Heart right ventricle (tissue), 16 donors: ENCODE data around the gene RNF13. TPM values are rescaled to one million over a fixed set of nuclear protein-coding genes. Genes with fewer than 3 reads are reported as not detected.
"Not testable (repeated sequence)": the region's sequence is repeated elsewhere in the genome, so short reads cannot be mapped to it uniquely, and the experiment has no call there.

Experiments used
- ATAC-seq, 8 donors: fragments of 200-7000 bp; cut with Tn5 transposase; one replicate each; pipeline ENCODE4 v1.9.1; 2020; ENCODE audit warnings: mild to moderate bottlenecking in 8 of 8, moderate library complexity in 8 of 8, moderate number of reproducible peaks in 1 of 8
- DNase-seq, 2 donors: peaks; one replicate each; pipeline ENCODE4 v3.0.0-alpha.2; 2020
- H3K27ac ChIP-seq, 10 donors: fragments of 200-600 bp; sonication (generic) in 2 of 10; one replicate each; pipeline versions ENCODE4 v1.5.0 to v1.8.0; 2020 to 2022; ENCODE audit warnings: mild to moderate bottlenecking in 3 of 10
- H3K27me3 ChIP-seq, 7 donors: fragments of 200-600 bp; one replicate each; pipeline ENCODE4 v1.8.0; 2021 to 2022; ENCODE audit warnings: mild to moderate bottlenecking in 2 of 7
- H3K36me3 ChIP-seq, 9 donors: fragments of 200-600 bp; sonication (generic) in 1 of 9; one replicate each; pipeline versions ENCODE4 v1.5.0 to v1.8.0; 2020 to 2022; ENCODE audit warnings: mild to moderate bottlenecking in 2 of 9
- H3K4me1 ChIP-seq, 9 donors: fragments of 200-600 bp; sonication (generic) in 1 of 9; one replicate each; pipeline versions ENCODE4 v1.5.0 to v1.8.0; 2020 to 2022; ENCODE audit warnings: mild to moderate bottlenecking in 4 of 9
- H3K4me3 ChIP-seq, 10 donors: fragments of 200-600 bp; sonication (generic) in 2 of 10; one replicate each; pipeline versions ENCODE4 v1.5.0 to v1.8.0; 2020 to 2022; ENCODE audit warnings: mild to moderate bottlenecking in 7 of 10, moderate library complexity in 2 of 10
- H3K9me3 ChIP-seq, 11 donors: fragments of 200-600 bp in 10 of 11; sonication (generic) in 2 of 11; one replicate each; pipeline versions ENCODE4 v1.5.0 to v1.8.0; 2013 to 2022; ENCODE audit warnings: mild to moderate bottlenecking in 2 of 11, control low read depth in 1 of 11, moderate library complexity in 1 of 11
- WGBS, 2 donors: extraction: QIAGEN DNeasy Blood & Tissue Kit; methylation state at CpG; one replicate each; pipeline ENCODE4 v1.1.7; 2013; ENCODE audit warnings: inconsistent platforms in 1 of 2; 5-methylcytosine and 5-hydroxymethylcytosine counted together
- intact Hi-C, 10 donors: fragments of 100-400 bp; cut with DNase I; formaldehyde crosslinking; loops; one replicate each; pipeline versions ENCODE4 v1.11.1 to v1.14.2; 2022
- polyA plus RNA-seq, 2 donors: library from polyadenylated mRNA; stranded (reverse); fragments of 200-250 nt; gene quantifications; one replicate each; pipeline ENCODE4 v1.2.3, GENCODE V29; 2013
- total RNA-seq, 10 donors: library from RNA; stranded (reverse); fragmentation: NEBNext Ultra II Directional in 3 of 10; extraction: Animal tissue kit (Norgen Biotek cat#: 25700) in 3 of 10; gene quantifications; one replicate each; pipeline versions ENCODE4 v1.2.1 to v1.2.4, GENCODE V29; 2021 to 2023
- TF ChIP-seq, protein P1 (sequence below), 9 donors: fragments of 200-600 bp; sonication (generic) in 2 of 9; IDR thresholded peaks; one replicate each; pipeline versions ENCODE4 v1.5.0 to v1.8.0; 2021 to 2022; ENCODE audit warnings: antibody characterized with exemption in 9 of 9, mild to moderate bottlenecking in 5 of 9, moderate library complexity in 1 of 9
- donor health status: Arrhythmogenic right ventricular cardiomyopathy.
- donor health status: ischemic (EF 13 %, LVEDD 7.1; RV severe dilation, severe dysfunction).
- donor health status: healthy with polysubstance abuse.
- donor health status: DM: no; HTN: yes; CAD: no.
- donor health status: DM: no; HTN: no; CAD: no.
- donor health status: ischemic (EF 25% LVEDD 6.9; RV normal size, moderate dysfunction).
- donor health status: ischemic (EF 25% LVEDD 5.7; RV mildly dilated, moderate dysfunction).
- donor health status: healthy.
- donor health status: DM: yes; HTN: yes; CAD: no.
- donor health status: Ischemic cardiomyopathy.
- donor health status: ischemic (EF 35%, LVEDD 5.7; RV mildly dilated, moderate dysfunction).
- donor health status: nonischemic (EF 11% LVEDD 7.7; RV severe dilation, severe dysfunction).
- donor health status: DM: yes; HTN: yes; CAD: no.
- donor health status: PGD.
- donor health status: ischemic (EF 29% LVEDD 5.4; RV normal size, mild dysfunction).
- donor health status: nonischemic (EF 23%, LVEDD 6.1; RV moderate dilation, normal function).

RNF13 gene
- total and polyA plus RNA-seq, 12 donors: 24.8 to 72.3 (median 52.4) TPM

DNA sequence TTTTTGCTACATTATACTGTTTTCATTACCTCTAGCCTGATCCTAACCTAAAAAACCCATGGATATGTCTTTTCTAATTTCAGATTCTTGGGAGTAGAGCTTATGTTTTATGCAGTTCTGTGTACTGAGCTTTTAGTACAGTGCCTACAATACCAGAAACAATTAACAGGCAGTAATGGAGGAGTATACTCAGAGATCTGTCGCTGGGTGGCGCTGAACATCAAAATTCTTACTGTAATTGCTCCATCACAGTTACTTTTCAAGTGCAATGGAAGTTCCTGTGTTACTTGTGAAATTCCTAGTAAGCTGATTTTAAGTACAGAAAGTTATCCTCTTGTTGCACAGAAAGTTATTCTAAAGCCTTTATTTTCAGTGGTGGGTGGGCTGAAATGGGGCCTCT, 66.9 kb downstream of the RNF13 start:
- intact Hi-C loops: loop anchor here in 2 of 10 donors (5.0 to 10.0 kb wide), 3 partner anchors 85 to 305 kb away; no protein-coding TSS in a partner anchor
- H3K36me3 ChIP-seq: peaks cover 0 to 9% (median 0%) of the 10 kb centered on the region in 9 donors
- H3K27ac ChIP-seq: no peak overlapping the region
- TF ChIP-seq, protein P1, sequence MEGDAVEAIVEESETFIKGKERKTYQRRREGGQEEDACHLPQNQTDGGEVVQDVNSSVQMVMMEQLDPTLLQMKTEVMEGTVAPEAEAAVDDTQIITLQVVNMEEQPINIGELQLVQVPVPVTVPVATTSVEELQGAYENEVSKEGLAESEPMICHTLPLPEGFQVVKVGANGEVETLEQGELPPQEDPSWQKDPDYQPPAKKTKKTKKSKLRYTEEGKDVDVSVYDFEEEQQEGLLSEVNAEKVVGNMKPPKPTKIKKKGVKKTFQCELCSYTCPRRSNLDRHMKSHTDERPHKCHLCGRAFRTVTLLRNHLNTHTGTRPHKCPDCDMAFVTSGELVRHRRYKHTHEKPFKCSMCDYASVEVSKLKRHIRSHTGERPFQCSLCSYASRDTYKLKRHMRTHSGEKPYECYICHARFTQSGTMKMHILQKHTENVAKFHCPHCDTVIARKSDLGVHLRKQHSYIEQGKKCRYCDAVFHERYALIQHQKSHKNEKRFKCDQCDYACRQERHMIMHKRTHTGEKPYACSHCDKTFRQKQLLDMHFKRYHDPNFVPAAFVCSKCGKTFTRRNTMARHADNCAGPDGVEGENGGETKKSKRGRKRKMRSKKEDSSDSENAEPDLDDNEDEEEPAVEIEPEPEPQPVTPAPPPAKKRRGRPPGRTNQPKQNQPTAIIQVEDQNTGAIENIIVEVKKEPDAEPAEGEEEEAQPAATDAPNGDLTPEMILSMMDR (IDR thresholded peaks at IDR 0.05): peak in 8 of 9 donors; percentile 19 to 70 (median 60)
- 1 to 8% methylated on average over 2 of the region's 2 CpGs for WGBS, 2 donors
- ATAC-seq (peak in 6 of 8 donors; percentile 75 to 86 (median 82)), DNase-seq (peak; percentile 47 to 55)
- H3K4me3 ChIP-seq: no peak overlapping the region
- no peaks in the 10 kb centered on the region for H3K27me3 ChIP-seq
- peaks cover 0 to 18% (median 0%) of the 10 kb centered on the region in 9 donors for H3K4me1 ChIP-seq
- H3K9me3 ChIP-seq: peaks cover 0 to 13% (median 0%) of the 10 kb centered on the region in 11 donors

- ATAC-seq: no peak
- Histone ChIP-seq H3K4me3 (no peak overlapping the region), H3K27ac (peak overlapping the region in 1 of 10 donors; percentile 32), H3K4me1 (peaks cover 0 to 23% (median 0%) of the 10 kb centered on the region in 9 donors), H3K36me3 (peaks cover 0 to 4% (median 0%) of the 10 kb centered on the region in 9 donors), H3K9me3 (peaks cover 0 to 13% (median 0%) of the 10 kb centered on the region in 11 donors), H3K27me3 (no peaks in the 10 kb centered on the region)
- TF ChIP-seq, protein P1 (IDR thresholded peaks at IDR 0.05): no peak
- 58 to 75% methylated on average over 4 of the region's 4 CpGs for WGBS, 2 donors
- intact Hi-C loops: loop anchor here in 1 of 10 donors (10.0 kb wide), 1 partner anchor 83 kb away; no protein-coding TSS in a partner anchor
- DNase-seq: no peak
Measured at GRCh38 chr3:149881879-149882278, 68.9 kb downstream of the RNF13 start.

GRCh38 chr3:149883134-149883533, 70.1 kb downstream of the RNF13 start:
- peaks cover 0 to 23% (median 0%) of the 10 kb centered on the region in 9 donors for H3K4me1 ChIP-seq

GRCh38 chr3:149883860-149884259, 70.8 kb downstream of the RNF13 start:
- Histone ChIP-seq H3K4me1 (peaks cover 0 to 23% (median 0%) of the 10 kb centered on the region in 9 donors), H3K9me3 (peaks cover 0 to 13% (median 0%) of the 10 kb centered on the region in 11 donors), H3K36me3 (peaks cover 0 to 19% (median 0%) of the 10 kb centered on the region in 9 donors)
- intact Hi-C loops: loop anchor here in 1 of 10 donors (10.0 kb wide), 1 partner anchor 81 kb away; no protein-coding TSS in a partner anchor
- not testable (repeated sequence) for H3K4me3 ChIP-seq, H3K27me3 ChIP-seq, ATAC-seq, H3K27ac ChIP-seq, DNase-seq
- WGBS, 2 donors: 98% methylated on average over 5 of the region's 5 CpGs

More at GRCh38 chr3:149883134-149883533, 70.1 kb downstream of the RNF13 start:
- Histone ChIP-seq H3K27me3 (no peaks in the 10 kb centered on the region), H3K36me3 (peaks cover 0 to 14% (median 0%) of the 10 kb centered on the region in 9 donors), H3K9me3 (peaks cover 0 to 13% (median 0%) of the 10 kb centered on the region in 11 donors), H3K4me3 (no peak overlapping the region), H3K27ac (no peak overlapping the region)
- DNase-seq (no peak), ATAC-seq (no peak)
- TF ChIP-seq, protein P1 (IDR thresholded peaks at IDR 0.05): no peak
- intact Hi-C loops: loop anchor here in 1 of 10 donors (10.0 kb wide), 1 partner anchor 82 kb away; no protein-coding TSS in a partner anchor
- WGBS, 2 donors: 97 to 98% methylated on average over 1 of the region's 1 CpG

DNA sequence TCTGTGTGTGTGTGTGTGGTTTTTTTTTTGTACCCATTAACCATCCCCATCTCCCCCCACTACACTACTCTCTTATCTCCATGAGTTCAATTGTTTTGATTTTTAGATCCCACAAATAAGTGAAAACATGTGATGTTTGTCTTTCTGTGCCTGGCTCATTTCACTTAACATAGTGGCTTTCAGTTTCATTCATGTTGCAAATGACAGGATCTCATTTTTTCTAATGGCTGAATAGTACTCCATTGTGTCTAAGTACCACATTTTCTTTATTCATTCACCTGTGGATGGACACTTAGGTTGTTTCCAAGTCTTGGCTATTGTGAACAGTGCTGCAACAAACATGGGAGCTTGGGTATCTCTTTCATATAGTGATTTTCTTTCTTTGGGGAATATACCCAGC, 71.8 kb downstream of the RNF13 start:
- peaks cover 0 to 13% (median 0%) of the 10 kb centered on the region in 11 donors for H3K9me3 ChIP-seq
- not testable (repeated sequence) for H3K27ac ChIP-seq, DNase-seq, ATAC-seq, H3K27me3 ChIP-seq, H3K4me3 ChIP-seq
- intact Hi-C loops: loop anchor here in 1 of 10 donors (10.0 kb wide), 1 partner anchor 80 kb away; no protein-coding TSS in a partner anchor
- H3K4me1 ChIP-seq: peaks cover 0 to 23% (median 0%) of the 10 kb centered on the region in 9 donors
- H3K36me3 ChIP-seq: peaks cover 0 to 23% (median 0%) of the 10 kb centered on the region in 9 donors
